Measurements from ENCODE around the gene QRFP.
"Not testable (repeated sequence)": the region's sequence is repeated elsewhere in the genome, so short reads cannot be mapped to it uniquely, and the experiment has no call there.

The QRFP gene

GRCh38 chr9:130857864-130858738 lies 38.5 kb downstream of the QRFP start:
- DNase-seq (ENCODE audit: extremely low read depth in 1 of 2, low read depth in 1 of 2): no peak

GRCh38 chr9:130856474-130856873 lies 40.1 kb downstream of the QRFP start:
- no peak for DNase-seq (ENCODE audit: extremely low read depth in 1 of 2, low read depth in 1 of 2)

GRCh38 chr9:130854835-130855234 lies 41.8 kb downstream of the QRFP start:
- no peak for DNase-seq (ENCODE audit: extremely low read depth in 1 of 2, low read depth in 1 of 2)

GRCh38 chr9:130854092-130854491 lies 42.5 kb downstream of the QRFP start:
- no peak for DNase-seq (ENCODE audit: extremely low read depth in 1 of 2, low read depth in 1 of 2)

- no peak for DNase-seq (ENCODE audit: extremely low read depth in 1 of 2, low read depth in 1 of 2)
Observed at GRCh38 chr9:130852801-130853200, 43.8 kb downstream of the QRFP start.

GRCh38 chr9:130849356-130849755 lies 47.3 kb downstream of the QRFP start:
- no peak for DNase-seq (ENCODE audit: extremely low read depth in 1 of 2, low read depth in 1 of 2)

- DNase-seq (ENCODE audit: extremely low read depth in 1 of 2, low read depth in 1 of 2): not testable (repeated sequence)
Observed at GRCh38 chr9:130848514-130848913, 48.1 kb downstream of the QRFP start.

GRCh38 chr9:130847306-130848217 lies 49.0 kb downstream of the QRFP start:
- DNase-seq (ENCODE audit: extremely low read depth in 1 of 2, low read depth in 1 of 2): no peak

- no peak for DNase-seq (ENCODE audit: extremely low read depth in 1 of 2, low read depth in 1 of 2)
Observed at GRCh38 chr9:130846487-130847305, 49.9 kb downstream of the QRFP start.

- DNase-seq (ENCODE audit: extremely low read depth in 1 of 2, low read depth in 1 of 2): no peak
Observed at GRCh38 chr9:130845901-130846481, 50.6 kb downstream of the QRFP start.

- no peak for DNase-seq (ENCODE audit: extremely low read depth in 1 of 2, low read depth in 1 of 2)
Observed at GRCh38 chr9:130845254-130845653, 51.4 kb downstream of the QRFP start.

- no peak for DNase-seq (ENCODE audit: extremely low read depth in 1 of 2, low read depth in 1 of 2)
Observed at GRCh38 chr9:130844044-130844451, 52.6 kb downstream of the QRFP start.

- DNase-seq (ENCODE audit: extremely low read depth in 1 of 2, low read depth in 1 of 2): no peak
Observed at GRCh38 chr9:130843049-130843908, 53.3 kb downstream of the QRFP start.

All from activated CD8-positive, alpha-beta memory T cell treated with anti-CD3 and anti-CD28 coated beads for 1 hour (primary cell).